Measurements from ENCODE around the gene KRTAP17-1. TPM values are rescaled to one million over a fixed set of nuclear protein-coding genes. Genes with fewer than 3 reads are reported as not detected.
"Not testable (repeated sequence)": the region's sequence is repeated elsewhere in the genome, so short reads cannot be mapped to it uniquely, and the experiment has no call there.

Gene KRTAP17-1
- polyA plus RNA-seq, 1 donor from 2014 or later, result not detected

- H3K9ac ChIP-seq (ENCODE audit: low read length), result no peak overlapping the region
- no peak for TF ChIP-seq MXI1 (conservative IDR thresholded peaks at IDR 0.05; ENCODE audit: poor library complexity, severe bottlenecking)
- no peak for TF ChIP-seq EP300 (conservative IDR thresholded peaks at IDR 0.05; ENCODE audit: poor library complexity, severe bottlenecking)
- no peak for TF ChIP-seq CTCF (IDR thresholded peaks at IDR 0.05; ENCODE audit: poor library complexity, severe bottlenecking)
- H3K27me3 ChIP-seq (ENCODE audit: insufficient read depth, low read depth, low read length), result no peaks in the 10 kb centered on the region
- H3K9me3 ChIP-seq (ENCODE audit: low read length), result no peaks in the 10 kb centered on the region
- H3K36me3 ChIP-seq (ENCODE audit: insufficient read depth, low read length), result no peaks in the 10 kb centered on the region
- H3K9me2 ChIP-seq (ENCODE audit: insufficient read depth, low read length), result no peaks in the 10 kb centered on the region
- no peak overlapping the region for H3K27ac ChIP-seq (ENCODE audit: low read length)
- H2AFZ ChIP-seq (ENCODE audit: low read depth, low read length), result no peak overlapping the region
- H3K4me2 ChIP-seq (ENCODE audit: low read length), result no peak overlapping the region
- H3F3A ChIP-seq (ENCODE audit: insufficient read depth, low read length, poor library complexity, severe bottlenecking), result no peaks in the 10 kb centered on the region
- H3K4me3 ChIP-seq (ENCODE audit: low read length), result no peak overlapping the region
- no peaks in the 10 kb centered on the region for H4K20me1 ChIP-seq (ENCODE audit: insufficient read depth)
- no peaks in the 10 kb centered on the region for H3K79me2 ChIP-seq (replicated peaks; ENCODE audit: insufficient read depth, low read length)
Measured at GRCh38 chr17:41271858-41272257, 43.7 kb downstream of the KRTAP17-1 start.

GRCh38 chr17:41271323-41271722 lies 44.2 kb downstream of the KRTAP17-1 start:
- H3K27ac ChIP-seq (ENCODE audit: low read length); H2AFZ ChIP-seq (ENCODE audit: low read depth, low read length); H3F3A ChIP-seq (ENCODE audit: insufficient read depth, low read length, poor library complexity, severe bottlenecking); H3K27me3 ChIP-seq (ENCODE audit: insufficient read depth, low read depth, low read length); H3K4me3 ChIP-seq (ENCODE audit: low read length); H3K9me2 ChIP-seq (ENCODE audit: insufficient read depth, low read length); H4K20me1 ChIP-seq (ENCODE audit: insufficient read depth); H3K9me3 ChIP-seq (ENCODE audit: low read length); H3K36me3 ChIP-seq (ENCODE audit: insufficient read depth, low read length); H3K9ac ChIP-seq (ENCODE audit: low read length); H3K79me2 ChIP-seq (replicated peaks; ENCODE audit: insufficient read depth, low read length); H3K4me2 ChIP-seq (ENCODE audit: low read length): not testable (repeated sequence)

- no peaks in the 10 kb centered on the region for H3K36me3 ChIP-seq (ENCODE audit: insufficient read depth, low read length)
- TF ChIP-seq MXI1 (conservative IDR thresholded peaks at IDR 0.05; ENCODE audit: poor library complexity, severe bottlenecking), result no peak
- no peaks in the 10 kb centered on the region for H3K9me2 ChIP-seq (ENCODE audit: insufficient read depth, low read length)
- H3K27ac ChIP-seq (ENCODE audit: low read length), result no peak overlapping the region
- H2AFZ ChIP-seq (ENCODE audit: low read depth, low read length), result no peak overlapping the region
- no peaks in the 10 kb centered on the region for H3F3A ChIP-seq (ENCODE audit: insufficient read depth, low read length, poor library complexity, severe bottlenecking)
- no peaks in the 10 kb centered on the region for H4K20me1 ChIP-seq (ENCODE audit: insufficient read depth)
- no peaks in the 10 kb centered on the region for H3K27me3 ChIP-seq (ENCODE audit: insufficient read depth, low read depth, low read length)
- no peaks in the 10 kb centered on the region for H3K79me2 ChIP-seq (replicated peaks; ENCODE audit: insufficient read depth, low read length)
- no peak overlapping the region for H3K4me3 ChIP-seq (ENCODE audit: low read length)
- H3K9ac ChIP-seq (ENCODE audit: low read length), result no peak overlapping the region
- H3K4me2 ChIP-seq (ENCODE audit: low read length), result no peak overlapping the region
- no peaks in the 10 kb centered on the region for H3K9me3 ChIP-seq (ENCODE audit: low read length)
Measured at GRCh38 chr17:41267711-41268110, 47.8 kb downstream of the KRTAP17-1 start.

- Histone ChIP-seq H3K9ac (ENCODE audit: low read length) (no peak within 1 kb of the TSS), H3K4me3 (ENCODE audit: low read length) (no peak within 1 kb of the TSS), H3K27me3 (ENCODE audit: insufficient read depth, low read depth, low read length) (no peaks in the 10 kb centered on the region), H3K27ac (ENCODE audit: low read length) (no peak within 1 kb of the TSS), H3K79me2 (replicated peaks; ENCODE audit: insufficient read depth, low read length) (no peaks in the 10 kb centered on the region), H3K4me2 (ENCODE audit: low read length) (no peak within 1 kb of the TSS), H3K9me3 (ENCODE audit: low read length) (no peaks in the 10 kb centered on the region), H3K36me3 (ENCODE audit: insufficient read depth, low read length) (no peaks in the 10 kb centered on the region), H2AFZ (ENCODE audit: low read depth, low read length) (no peak within 1 kb of the TSS), H3F3A (ENCODE audit: insufficient read depth, low read length, poor library complexity, severe bottlenecking) (no peaks in the 10 kb centered on the region), H4K20me1 (ENCODE audit: insufficient read depth) (no peaks in the 10 kb centered on the region), H3K9me2 (ENCODE audit: insufficient read depth, low read length) (no peaks in the 10 kb centered on the region)
- TF ChIP-seq MXI1 (conservative IDR thresholded peaks at IDR 0.05; ENCODE audit: poor library complexity, severe bottlenecking) (no peak), TAF1 (IDR thresholded peaks at IDR 0.05; ENCODE audit: low read depth) (no peak), EZH2 (IDR thresholded peaks at IDR 0.05; ENCODE audit: borderline replicate concordance, insufficient read depth, low read length, poor library complexity, severe bottlenecking) (no peak), REST (IDR thresholded peaks at IDR 0.05; ENCODE audit: borderline replicate concordance) (no peak), CTCF (IDR thresholded peaks at IDR 0.05; ENCODE audit: poor library complexity, severe bottlenecking) (no peak), SMC3 (conservative IDR thresholded peaks at IDR 0.05; ENCODE audit: poor library complexity) (no peak), RAD21 (conservative IDR thresholded peaks at IDR 0.05) (no peak)
Measured at GRCh38 chr17:41265078-41265477, 50.4 kb downstream of the KRTAP17-1 start, which contains the start of gene KRTAP9-6. Gene KRTAP9-6, plus strand, starts transcription at chr17:41265378. Its CDS starts 0 bp downstream, at chr17:41265378.
